CD4-positive, alpha-beta T cell (primary cell): ENCODE measurements around the gene ZNF549. TPM values are rescaled to one million over a fixed set of nuclear protein-coding genes. Genes with fewer than 3 reads are reported as not detected.

Experiments
- ATAC-seq: fragments of 200-7000 bp; cut with Tn5 transposase; one replicate; pipeline ENCODE4 v1.10.0; 2022; ENCODE audit warnings: mild to moderate bottlenecking; ENCODE audit not compliant: poor library complexity
- CTCF ChIA-PET: fragments of 350-600 bp; sonication (Branson Sonifier 250); formaldehyde crosslinking; loops from one replicate; lab custom pipeline; 2021; ENCODE audit warnings: antibody characterized with exemption, inconsistent platforms; lab: Charles Lee
- POLR2A ChIA-PET: fragments of 350-600 bp; sonication (Branson Sonifier 250); formaldehyde crosslinking; loops from one replicate; lab custom pipeline; 2021; ENCODE audit warnings: antibody characterized with exemption, inconsistent platforms; lab: Charles Lee
- DNase-seq, 14 experiments: peaks; one replicate each; pipeline ENCODE4 v3.0.0-alpha.2; 2013 to 2020; ENCODE audit warnings: mixed read lengths in 2 of 14
- H3K27ac ChIP-seq, 2 donors: one replicate each; pipeline versions ENCODE4 v1.5.1 to v1.7.0; 2013; ENCODE audit warnings: low read length in 2 of 2, low read depth in 1 of 2, mild to moderate bottlenecking in 1 of 2
- H3K27me3 ChIP-seq, 2 experiments: 1 replicate in 1 of 2; 2 replicates in 1 of 2; pipeline versions ENCODE4 v1.6.1 to v1.7.0; 2013; ENCODE audit warnings: low read length in 2 of 2, control low read depth in 1 of 2, mild to moderate bottlenecking in 1 of 2, moderate library complexity in 1 of 2; ENCODE audit not compliant: insufficient read depth in 2 of 2, control insufficient read depth in 1 of 2
- H3K36me3 ChIP-seq: one replicate; pipeline ENCODE4 v1.6.1; 2013; ENCODE audit warnings: low read length, control low read depth; ENCODE audit not compliant: insufficient read depth
- H3K4me1 ChIP-seq: one replicate; pipeline ENCODE4 v1.6.1; 2013; ENCODE audit warnings: low read length, control low read depth; ENCODE audit not compliant: insufficient read depth
- H3K4me3 ChIP-seq: one replicate; pipeline ENCODE4 v1.5.1; 2013; ENCODE audit warnings: mild to moderate bottlenecking, low read length, moderate library complexity
- H3K9me3 ChIP-seq, 2 experiments: 1 replicate in 1 of 2; 2 replicates in 1 of 2; pipeline versions ENCODE4 v1.6.1 to v1.7.0; 2013; ENCODE audit warnings: low read length in 2 of 2, mild to moderate bottlenecking in 2 of 2, control low read depth in 1 of 2, moderate library complexity in 1 of 2; ENCODE audit not compliant: control insufficient read depth in 1 of 2, insufficient read depth in 1 of 2
- H3K27ac Mint-ChIP-seq: one replicate; pipeline ENCODE4 v1.8.0; 2020; ENCODE audit warnings: mixed read lengths
- H3K27me3 Mint-ChIP-seq: one replicate; pipeline ENCODE4 v1.8.0; 2021; ENCODE audit warnings: mixed read lengths
- H3K36me3 Mint-ChIP-seq: one replicate; pipeline ENCODE4 v1.8.0; 2021; ENCODE audit warnings: low read depth, mixed read lengths
- H3K4me1 Mint-ChIP-seq: one replicate; pipeline ENCODE4 v1.8.0; 2021; ENCODE audit warnings: low read depth, mixed read lengths
- H3K4me3 Mint-ChIP-seq: one replicate; pipeline ENCODE4 v1.8.0; 2020; ENCODE audit warnings: mild to moderate bottlenecking, mixed read lengths
- H3K9me3 Mint-ChIP-seq: one replicate; pipeline ENCODE4 v1.8.0; 2020; ENCODE audit warnings: mixed read lengths
- CTCF ChIP-seq: fragments of 200-600 bp; IDR thresholded peaks from one replicate; pipeline ENCODE4 v1.8.0; 2022; ENCODE audit warnings: antibody characterized with exemption, mild to moderate bottlenecking
- intact Hi-C, 2 experiments: fragments of 100-400 bp; cut with DNase I in 1 of 2; cut with micrococcal nuclease in 1 of 2; formaldehyde crosslinking; loops; one replicate each; pipeline versions ENCODE4 v1.15.1 to v1.9.0; 2023 to 2025; cut with DNase I, micrococcal nuclease
- total RNA-seq, 174 experiments: library from RNA in 2 of 174; stranded (reverse) in 2 of 174; gene quantifications; one replicate each; pipeline ENCODE4 v1.2.3 and lab custom pipeline; 2021 to 2026

Gene ZNF549
- total RNA-seq, 2 experiments from 2014 or later = 10.1 to 11.1 TPM

GRCh38 chr19:57560049-57560491 lies 32.9 kb downstream of the ZNF549 start:
- H3K27me3 ChIP-seq = peaks cover 0 to 5% of the 10 kb centered on the region in 2 experiments
- peak overlapping the region; percentile 94 for H3K4me3 ChIP-seq
- Mint-ChIP-seq H3K9me3 (peaks cover 17% of the 10 kb centered on the region), H3K36me3 (peaks cover 77% of the 10 kb centered on the region), H3K4me1 (peaks cover 34% of the 10 kb centered on the region), H3K27ac (peak overlapping the region; percentile 64), H3K27me3 (peaks cover 9% of the 10 kb centered on the region), H3K4me3 (peak overlapping the region; percentile 95)
- peaks cover 12% of the 10 kb centered on the region for H3K36me3 ChIP-seq
- TF ChIP-seq CTCF = no peak
- peaks cover 22 to 31% of the 10 kb centered on the region in 2 experiments for H3K9me3 ChIP-seq
- ChIA-PET CTCF (no interaction called here), POLR2A (interaction anchor here (1.5 kb wide), 1 partner anchor 61 kb away, joined by 3 read pairs; the partner anchor contains the start of gene ZNF773)
- H3K27ac ChIP-seq = peak overlapping the region in 1 of 2 donors; percentile 45
- peak in 1 of 14 experiments; percentile 21 for DNase-seq
- ATAC-seq = no peak
- peaks cover 25% of the 10 kb centered on the region for H3K4me1 ChIP-seq
- intact Hi-C loops = loop anchor here in 1 of 2 experiments (5.0 kb wide), 1 partner anchor 72 kb away; the partner anchor contains the start of gene ZNF211

- no peak for DNase-seq
These were observed 36.4 kb downstream of the ZNF549 start for GRCh38 chr19:57563547-57563946.

More at GRCh38 chr19:57563547-57563946, 36.4 kb downstream of the ZNF549 start:
- H3K4me3 ChIP-seq = no peak overlapping the region
- no peak overlapping the region for H3K27ac ChIP-seq
- no peak for TF ChIP-seq CTCF
- H3K36me3 ChIP-seq = no peaks in the 10 kb centered on the region
- Mint-ChIP-seq H3K36me3 (peaks cover 73% of the 10 kb centered on the region), H3K27ac (no peak overlapping the region), H3K4me1 (peaks cover 18% of the 10 kb centered on the region), H3K4me3 (no peak overlapping the region), H3K9me3 (peaks cover 30% of the 10 kb centered on the region), H3K27me3 (peaks cover 9% of the 10 kb centered on the region)
- intact Hi-C loops = loop anchor here in 1 of 2 experiments (5.0 kb wide), 1 partner anchor 69 kb away; the partner anchor contains the start of gene ZNF211
- CTCF ChIA-PET = no interaction called here
- POLR2A ChIA-PET = no interaction called here
- H3K27me3 ChIP-seq = peaks cover 0 to 5% of the 10 kb centered on the region in 2 experiments
- peaks cover 26 to 52% of the 10 kb centered on the region in 2 experiments for H3K9me3 ChIP-seq
- ATAC-seq = no peak
- peaks cover 18% of the 10 kb centered on the region for H3K4me1 ChIP-seq
